H1 (cell line): ENCODE data around the gene CTDNEP1. TPM values are rescaled to one million over a fixed set of nuclear protein-coding genes. Genes with fewer than 3 reads are reported as not detected.

ENCODE experiments used
- CTCF ChIA-PET: fragments of 300-600 bp; sonication (Branson Sonifier 250); formaldehyde crosslinking; loops from one replicate; lab custom pipeline; 2021; ENCODE audit not compliant: partially characterized antibody; lab: Charles Lee
- POLR2A ChIA-PET: fragments of 300-600 bp; sonication (Branson Sonifier 250); formaldehyde crosslinking; loops from one replicate; lab custom pipeline; 2021; ENCODE audit warnings: inconsistent platforms; ENCODE audit not compliant: partially characterized antibody; lab: Charles Lee
- DNase-seq, 2 experiments: peaks; one replicate each; pipeline versions ENCODE4 v3.0.0 to v3.0.0-alpha.2; 2010 to 2022; ENCODE audit warnings: low spot score in 2 of 2, low read depth in 1 of 2, mixed read lengths in 1 of 2
- FAIRE-seq: peaks from 2 replicates; lab custom pipeline; 2011; peaks lifted over from hg19 to GRCh38; lab: Jason Lieb, UNC
- H2AFZ ChIP-seq: 2 replicates; pipeline ENCODE4 v1.8.1; 2012; ENCODE audit warnings: low read length, inconsistent platforms
- H2AK5ac ChIP-seq: 2 replicates; pipeline ENCODE4 v1.6.1; 2013; ENCODE audit warnings: low read depth, low read length
- H2BK120ac ChIP-seq: replicated peaks from 2 replicates; pipeline ENCODE3; 2013; ENCODE audit warnings: low read depth, low read length, inconsistent platforms
- H2BK12ac ChIP-seq: 2 replicates; pipeline ENCODE4 v1.6.1; 2013; ENCODE audit warnings: low read depth, low read length
- H2BK15ac ChIP-seq: 2 replicates; pipeline ENCODE4 v1.6.1; 2013; ENCODE audit warnings: low read length
- H2BK20ac ChIP-seq: 2 replicates; pipeline ENCODE4 v1.6.1; 2013; ENCODE audit warnings: low read length
- H2BK5ac ChIP-seq: 2 replicates; pipeline ENCODE4 v1.6.1; 2013; ENCODE audit warnings: low read depth, low read length
- H3K14ac ChIP-seq: 2 replicates; pipeline ENCODE4 v1.6.1; 2013; ENCODE audit warnings: inconsistent platforms; ENCODE audit not compliant: insufficient read length
- H3K18ac ChIP-seq: 2 replicates; pipeline ENCODE4 v1.6.1; 2013; ENCODE audit warnings: low read length; ENCODE audit errors: extremely low read depth
- H3K23ac ChIP-seq: 2 replicates; pipeline ENCODE4 v1.6.1; 2013; ENCODE audit warnings: inconsistent platforms; ENCODE audit not compliant: insufficient read length
- H3K23me2 ChIP-seq: 2 replicates; pipeline ENCODE4 v1.6.1; 2013; ENCODE audit warnings: low read depth, low read length
- H3K27ac ChIP-seq: 2 replicates; pipeline ENCODE4 v1.6.1; 2011; ENCODE audit warnings: low read depth, low read length, inconsistent platforms
- H3K27me3 ChIP-seq, 4 experiments: replicated peaks in 1 of 4; 1 replicate in 1 of 4; 2 replicates in 3 of 4; pipeline versions ENCODE4 v1.6.1 to v1.8.1; 2011 to 2013; ENCODE audit warnings: low read length in 3 of 4, mild to moderate bottlenecking in 3 of 4, inconsistent platforms in 2 of 4, mixed read lengths in 2 of 4, moderate library complexity in 1 of 4; ENCODE audit not compliant: control insufficient read depth in 3 of 4, insufficient read depth in 3 of 4; ENCODE audit errors: extremely low read depth in 1 of 4
- H3K36me3 ChIP-seq, 4 experiments: 2 replicates each; pipeline versions ENCODE4 v1.6.1 to v1.8.1; 2011 to 2013; ENCODE audit warnings: mild to moderate bottlenecking in 4 of 4, low read length in 3 of 4, moderate library complexity in 2 of 4, control low read depth in 1 of 4, inconsistent platforms in 1 of 4; ENCODE audit not compliant: insufficient read depth in 4 of 4, control insufficient read depth in 2 of 4
- H3K4ac ChIP-seq: replicated peaks from 2 replicates; pipeline ENCODE3; 2013; ENCODE audit warnings: low read length, low read depth, mixed read lengths, inconsistent platforms; ENCODE audit not compliant: insufficient read length
- H3K4me1 ChIP-seq, 4 experiments: replicated peaks in 1 of 4; 1 replicate in 1 of 4; 2 replicates in 3 of 4; pipeline versions ENCODE4 v1.6.1 to v1.8.1; 2011 to 2013; ENCODE audit warnings: low read length in 3 of 4, inconsistent platforms in 2 of 4, mixed read lengths in 1 of 4; ENCODE audit not compliant: insufficient read depth in 4 of 4, control insufficient read depth in 3 of 4
- H3K4me2 ChIP-seq, 2 experiments: 2 replicates each; pipeline versions ENCODE4 v1.6.1 to v1.8.1; 2011 to 2013; ENCODE audit warnings: low read depth in 2 of 2, low read length in 2 of 2, control low read depth in 1 of 2, inconsistent platforms in 1 of 2, mild to moderate bottlenecking in 1 of 2; ENCODE audit not compliant: insufficient read depth in 1 of 2
- H3K4me3 ChIP-seq, 4 experiments: fragments of 200-600, 300-600 bp in 1 of 4; sonication (generic), shearing (Covaris generic), sonication (Bioruptor Twin) in 1 of 4; 2 replicates each; pipeline versions ENCODE4 v1.5.1 to v1.8.1; 2011 to 2016; ENCODE audit warnings: low read length in 4 of 4, low read depth in 3 of 4, control low read depth in 2 of 4, inconsistent platforms in 2 of 4, mild to moderate bottlenecking in 2 of 4, mixed read lengths in 1 of 4, moderate library complexity in 1 of 4; ENCODE audit not compliant: insufficient read depth in 2 of 4; ENCODE audit errors: extremely low read depth in 1 of 4
- H3K56ac ChIP-seq: replicated peaks from 2 replicates; pipeline ENCODE3; 2013; ENCODE audit warnings: low read depth, mild to moderate bottlenecking, mixed read lengths, low read length, inconsistent platforms; ENCODE audit not compliant: insufficient read length
- H3K79me1 ChIP-seq: 2 replicates; pipeline ENCODE4 v1.6.1; 2013; ENCODE audit warnings: low read depth, low read length, control low read depth
- H3K79me2 ChIP-seq, 2 experiments: 2 replicates each; pipeline versions ENCODE4 v1.6.1 to v1.8.1; 2012 to 2013; ENCODE audit warnings: low read length in 2 of 2, mild to moderate bottlenecking in 2 of 2, inconsistent platforms in 1 of 2; ENCODE audit not compliant: insufficient read depth in 2 of 2, control insufficient read depth in 1 of 2
- H3K9ac ChIP-seq, 4 experiments: replicated peaks in 1 of 4; 1 replicate in 1 of 4; 2 replicates in 3 of 4; pipeline versions ENCODE4 v1.6.1 to v1.8.1; 2011 to 2013; ENCODE audit warnings: low read depth in 3 of 4, low read length in 3 of 4, control low read depth in 2 of 4, mild to moderate bottlenecking in 2 of 4, moderate library complexity in 2 of 4, inconsistent platforms in 1 of 4; ENCODE audit errors: extremely low read depth in 1 of 4
- H3K9me3 ChIP-seq, 2 experiments: 2 replicates each; pipeline versions ENCODE4 v1.6.1 to v1.8.1; 2012 to 2013; ENCODE audit warnings: mild to moderate bottlenecking in 2 of 2, moderate library complexity in 2 of 2, control low read depth in 1 of 2, inconsistent platforms in 1 of 2, low read depth in 1 of 2, low read length in 1 of 2, mixed read lengths in 1 of 2; ENCODE audit not compliant: insufficient read depth in 2 of 2
- H4K20me1 ChIP-seq, 2 experiments: replicated peaks in 1 of 2; 2 replicates each; pipeline versions ENCODE3 to v1.8.1; 2011 to 2013; ENCODE audit warnings: inconsistent platforms in 2 of 2, low read length in 2 of 2, mild to moderate bottlenecking in 1 of 2; ENCODE audit not compliant: insufficient read depth in 2 of 2, control insufficient read depth in 1 of 2
- H4K5ac ChIP-seq: 2 replicates; pipeline ENCODE4 v1.6.1; 2013; ENCODE audit warnings: low read length, low read depth, mixed read lengths, inconsistent platforms; ENCODE audit not compliant: insufficient read length
- H4K8ac ChIP-seq: 2 replicates; pipeline ENCODE4 v1.8.0; 2013; ENCODE audit warnings: mild to moderate bottlenecking, moderate library complexity, low read length, inconsistent platforms; ENCODE audit not compliant: insufficient read depth; ENCODE audit errors: extremely low read depth
- H4K91ac ChIP-seq: replicated peaks from 2 replicates; pipeline ENCODE3; 2013; ENCODE audit warnings: low read length, mixed read lengths, inconsistent platforms; ENCODE audit not compliant: insufficient read length
- BRCA1 ChIP-seq: IDR thresholded peaks from 2 replicates; pipeline ENCODE4 v1.6.1; 2012; ENCODE audit warnings: low read depth, low read length, improper control_type of control experiment
- CHD2 ChIP-seq: IDR thresholded peaks from 2 replicates; pipeline ENCODE4 v1.6.1; 2012; ENCODE audit warnings: low read length, improper control_type of control experiment
- FOSL1 ChIP-seq: IDR thresholded peaks from 2 replicates; pipeline ENCODE4 v1.6.1; 2011; ENCODE audit warnings: mild to moderate bottlenecking, low read depth, low read length, moderate library complexity; ENCODE audit not compliant: insufficient read depth
- GABPA ChIP-seq: IDR thresholded peaks from 2 replicates; pipeline ENCODE4 v1.6.1; 2011; ENCODE audit warnings: mild to moderate bottlenecking, low read length, moderate library complexity, borderline replicate concordance; ENCODE audit not compliant: insufficient read depth
- GTF2F1 ChIP-seq: IDR thresholded peaks from 2 replicates; pipeline ENCODE4 v1.6.1; 2012; ENCODE audit warnings: low read depth, low read length, improper control_type of control experiment, borderline replicate concordance
- JUND ChIP-seq: IDR thresholded peaks from 2 replicates; pipeline ENCODE4 v1.6.1; 2011; ENCODE audit warnings: mild to moderate bottlenecking, improper control_type of control experiment, low read length
- NRF1 ChIP-seq: IDR thresholded peaks from 2 replicates; pipeline ENCODE4 v1.6.1; 2011; ENCODE audit warnings: mild to moderate bottlenecking, low read depth, low read length, improper control_type of control experiment
- SIX5 ChIP-seq: IDR thresholded peaks from 2 replicates; pipeline ENCODE4 v1.6.1; 2011; ENCODE audit warnings: mild to moderate bottlenecking, low read depth, low read length
- TAF7 ChIP-seq: optimal IDR thresholded peaks from 2 replicates; pipeline ENCODE3; 2011; ENCODE audit warnings: low read depth, mild to moderate bottlenecking, inconsistent platforms, low read length, moderate library complexity, borderline replicate concordance
- WGBS, 2 experiments: shearing (Covaris generic) in 1 of 2; methylation state at CpG; one replicate each; pipeline versions ENCODE4 v1.1.6 to v1.1.7; 2013 to 2015; ENCODE audit warnings: low lambda C conversion rate in 2 of 2, mixed read lengths in 2 of 2, inconsistent platforms in 1 of 2, low coverage in 1 of 2, missing lambda C conversion rate in 1 of 2; ENCODE audit not compliant: insufficient replicate concordance in 2 of 2, insufficient coverage in 1 of 2, insufficient read length in 1 of 2; ENCODE audit errors: extremely low coverage in 1 of 2, missing lambda C conversion rate in 1 of 2; 5-methylcytosine and 5-hydroxymethylcytosine counted together
- polyA plus RNA-seq, 7 experiments: library from polyadenylated mRNA; depleted of rRNA in 3 of 7; stranded (reverse) in 5 of 7; unstranded in 2 of 7; fragments of >200 nt in 5 of 7; fragments of 200-250 nt in 2 of 7; gene quantifications; 1 replicate in 5 of 7; 2 replicates in 1 of 7; 4 replicates in 1 of 7; pipeline versions ENCODE4 v1.2.1 to v1.2.3, GENCODE V29; 2011 to 2013; ENCODE audit warnings: missing spikeins in 2 of 7, mixed read lengths in 2 of 7
- total RNA-seq: library from RNA; stranded (reverse); fragmentation: NEBNext Ultra II Directional; extraction: Animal tissue kit (Norgen Biotek cat#: 25700); gene quantifications from 2 replicates; pipeline ENCODE4 v1.2.1, GENCODE V29; 2021
- TF ChIP-seq, protein P1 (sequence below): IDR thresholded peaks from 2 replicates; pipeline ENCODE4 v1.6.1; 2011; ENCODE audit warnings: low read depth, mild to moderate bottlenecking, low read length; ENCODE audit not compliant: insufficient read depth

Gene CTDNEP1
- total and polyA plus RNA-seq, 2 of the 8 experiments (the other 6 are each of a cell fraction or from before 2014, with no cell fraction given): 114 to 123 TPM

DNA sequence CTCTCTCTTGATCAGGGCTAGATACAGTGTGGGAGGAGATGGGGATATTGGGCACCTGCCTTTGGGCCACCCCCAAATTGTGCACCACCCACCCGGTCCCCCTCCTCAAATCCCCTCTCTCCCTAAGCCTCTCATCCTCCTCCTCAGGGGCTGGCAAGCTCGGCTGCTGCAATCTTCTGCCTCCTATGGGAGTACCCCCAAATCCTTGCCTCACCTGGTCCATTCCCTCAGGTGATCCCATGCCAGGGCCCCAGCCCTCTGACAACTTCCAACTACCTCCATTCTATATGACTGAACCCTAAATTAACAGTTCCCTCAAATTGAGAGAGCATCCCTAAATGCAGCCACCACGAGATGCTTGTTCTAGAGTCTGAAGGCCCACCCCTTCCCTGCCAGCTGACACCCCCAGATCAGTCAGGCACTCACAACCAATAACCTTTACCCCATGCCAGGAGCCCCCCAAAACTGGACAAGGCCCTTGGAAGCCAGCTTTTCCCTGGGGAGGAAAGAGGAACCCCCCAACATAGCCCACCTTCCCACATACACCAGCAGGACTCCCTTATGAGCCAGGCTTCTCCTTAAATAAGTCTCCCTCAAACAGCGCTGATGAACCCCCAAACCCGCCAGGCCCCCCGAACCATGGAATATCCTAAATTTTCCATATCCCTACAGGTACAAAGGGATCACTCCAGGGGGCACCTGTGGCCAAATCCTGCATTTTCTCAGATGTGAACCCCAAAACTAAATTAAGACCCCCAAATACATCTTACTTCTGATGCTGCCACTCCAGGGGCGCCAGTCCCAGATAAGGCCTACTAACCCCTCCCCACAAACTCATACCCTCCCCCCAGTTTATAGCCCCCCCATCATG is 35.1 kb downstream of the CTDNEP1 start:
- H3K79me1 ChIP-seq: peaks cover 3% of the 10 kb centered on the region; the same call in 1 of the 2 replicates
- no peak overlapping the region for H3K56ac ChIP-seq
- no peak overlapping the region for H2BK120ac ChIP-seq
- CTCF ChIA-PET: interaction anchor here (1.0 kb wide), 1 partner anchor 172 kb away, joined by 3 read pairs; no protein-coding TSS in a partner anchor
- H2BK15ac ChIP-seq: 0 out of 2 replicates have a peak overlapping the region, but pooled peaks have one; percentile 81
- WGBS, 2 experiments: 30% methylated on average over 7 of the region's 7 CpGs; no CpG with 5 or more reads in 1 of the 2 experiments
- no peak overlapping the region for H4K91ac ChIP-seq
- H3K4ac ChIP-seq: no peak overlapping the region
- no peak overlapping the region for H4K8ac ChIP-seq
- peaks cover 28% of the 10 kb centered on the region; the same call in 1 of the 2 replicates for H3K23me2 ChIP-seq
- H2BK5ac ChIP-seq: peak overlapping the region; percentile 82; the same call in 1 of the 2 replicates
- H2AFZ ChIP-seq: no peak overlapping the region
- H3K9me3 ChIP-seq: no peaks in the 10 kb centered on the region
- H3K9ac ChIP-seq: peak overlapping the region in 1 of 4 experiments; percentile 39; a peak in 3 of 7 replicates
- H3K4me2 ChIP-seq: peak overlapping the region; percentile 69 to 79
- no peak overlapping the region for H3K23ac ChIP-seq
- no peak overlapping the region for H2BK20ac ChIP-seq
- H2AK5ac ChIP-seq: no peak overlapping the region
- no peak overlapping the region for H4K5ac ChIP-seq
- no peak overlapping the region for H3K14ac ChIP-seq
- peaks cover 4 to 5% of the 10 kb centered on the region in 2 experiments for H4K20me1 ChIP-seq
- H3K27me3 ChIP-seq: no peaks in the 10 kb centered on the region
- H3K36me3 ChIP-seq: 0 out of 8 replicates have a peak, but pooled peaks cover 0 to 4% (median 0%) of the 10 kb centered on the region in 4 experiments
- POLR2A ChIA-PET: interaction anchor here (0.7 to 3.7 kb wide), 4 partner anchors 11 to 45 kb away, joined by 3 to 22 read pairs (median 5); partner anchors contain the start of genes CLDN7 and DVL2
- H3K27ac ChIP-seq: no peak overlapping the region
- H2BK12ac ChIP-seq: 0 out of 2 replicates have a peak overlapping the region, but pooled peaks have one; percentile 43
- H3K4me3 ChIP-seq: peak overlapping the region; percentile 40 to 75 (median 51)
- peaks cover 6 to 46% (median 24%) of the 10 kb centered on the region in 4 experiments for H3K4me1 ChIP-seq
- DNase-seq: no peak
- FAIRE-seq: no peak
- H3K79me2 ChIP-seq: peaks cover 0 to 28% of the 10 kb centered on the region in 2 experiments; a peak in 2 of 4 replicates
- H3K18ac ChIP-seq: no peak overlapping the region
- TF ChIP-seq BRCA1 (no peak), JUND (no peak), GABPA (no peak), NRF1 (no peak), FOSL1 (no peak), SIX5 (no peak), TAF7 (no peak), GTF2F1 (no peak), CHD2 (no peak)
- TF ChIP-seq, protein P1, sequence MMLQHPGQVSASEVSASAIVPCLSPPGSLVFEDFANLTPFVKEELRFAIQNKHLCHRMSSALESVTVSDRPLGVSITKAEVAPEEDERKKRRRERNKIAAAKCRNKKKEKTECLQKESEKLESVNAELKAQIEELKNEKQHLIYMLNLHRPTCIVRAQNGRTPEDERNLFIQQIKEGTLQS: no peak
